Pancreas (tissue), 10 donors: Measurements from ENCODE around the gene TNS3. TPM values are rescaled to one million over a fixed set of nuclear protein-coding genes. Genes with fewer than 3 reads are reported as not detected.

ENCODE experiments used
- ATAC-seq, 4 donors: fragments of 200-7000 bp; cut with Tn5 transposase; one replicate each; pipeline versions ENCODE4 v1.8.0 to v1.9.1; 2020; ENCODE audit warnings: mild to moderate bottlenecking in 4 of 4, moderate library complexity in 4 of 4
- DNase-seq, 6 donors: peaks; one replicate each; pipeline ENCODE4 v3.0.0-alpha.2; 2020
- FAIRE-seq: peaks from 2 replicates; lab custom pipeline; 2012; peaks lifted over from hg19 to GRCh38; lab: Jason Lieb, UNC
- H3K27ac ChIP-seq, 4 donors: fragments of 200-600 bp; sonication (generic); 1 replicate in 3 of 4; 2 replicates in 1 of 4; pipeline versions ENCODE4 v1.5.0 to v1.8.0; 2020
- H3K27me3 ChIP-seq, 4 donors: fragments of 200-600 bp; one replicate each; pipeline ENCODE4 v1.8.0; 2021
- H3K36me3 ChIP-seq, 3 donors: fragments of 200-600 bp; sonication (generic) in 1 of 3; one replicate each; pipeline versions ENCODE4 v1.5.0 to v1.8.0; 2020 to 2021
- H3K4me1 ChIP-seq, 3 donors: fragments of 200-600 bp; one replicate each; pipeline ENCODE4 v1.8.0; 2021
- H3K4me3 ChIP-seq, 4 donors: fragments of 200-600 bp; sonication (generic) in 2 of 4; one replicate each; pipeline versions ENCODE4 v1.5.0 to v1.8.0; 2020 to 2021
- H3K9me3 ChIP-seq, 4 donors: fragments of 200-600 bp; one replicate each; pipeline ENCODE4 v1.8.0; 2021
- WGBS, 2 donors: extraction: QIAGEN DNeasy Blood & Tissue Kit; methylation state at CpG; one replicate each; pipeline ENCODE4 v1.1.7; 2013; 5-methylcytosine and 5-hydroxymethylcytosine counted together
- intact Hi-C, 3 donors: fragments of 100-400 bp; cut with DNase I; formaldehyde crosslinking; loops; one replicate each; pipeline versions ENCODE4 v1.11.1 to v1.14.2; 2022
- polyA plus RNA-seq, 2 donors: library from polyadenylated mRNA; stranded (reverse); fragments of 200-250 nt; gene quantifications; one replicate each; pipeline ENCODE4 v1.2.3, GENCODE V29; 2013
- total RNA-seq, 6 donors: library from RNA; stranded (reverse); fragmentation: NEBNext Ultra II Directional in 4 of 6; extraction: Animal tissue kit (Norgen Biotek cat#: 25700) in 4 of 6; gene quantifications; one replicate each; pipeline versions ENCODE4 v1.2.1 to v1.2.4, GENCODE V29; 2021 to 2023
- TF ChIP-seq, protein P1 (sequence below), 4 donors: fragments of 200-600 bp; sonication (generic) in 3 of 4; IDR thresholded peaks; one replicate each; pipeline versions ENCODE4 v1.5.0 to v1.8.0; 2021; ENCODE audit warnings: antibody characterized with exemption in 4 of 4
- donor health status: healthy with polysubstance abuse.
- donor health status: DM: no; HTN: no; CAD: no; lungs with moderate emphysema.
- donor health status: DM: no; HTN: no; CAD: no.
- donor health status: control.
- donor health status: control.
- donor health status: Bipolar disorder and iron deficiency.
- donor health status: DM: yes; HTN: yes; CAD: no.
- donor health status: DM: no; HTN: no; CAD: no.
- donor health status: DM: no; HTN: no; CAD: no.
- donor health status: DM: yes; HTN: yes; CAD: no.

Gene TNS3
- total and polyA plus RNA-seq, 8 donors: 28.0 to 125 (median 91.2) TPM

DNA sequence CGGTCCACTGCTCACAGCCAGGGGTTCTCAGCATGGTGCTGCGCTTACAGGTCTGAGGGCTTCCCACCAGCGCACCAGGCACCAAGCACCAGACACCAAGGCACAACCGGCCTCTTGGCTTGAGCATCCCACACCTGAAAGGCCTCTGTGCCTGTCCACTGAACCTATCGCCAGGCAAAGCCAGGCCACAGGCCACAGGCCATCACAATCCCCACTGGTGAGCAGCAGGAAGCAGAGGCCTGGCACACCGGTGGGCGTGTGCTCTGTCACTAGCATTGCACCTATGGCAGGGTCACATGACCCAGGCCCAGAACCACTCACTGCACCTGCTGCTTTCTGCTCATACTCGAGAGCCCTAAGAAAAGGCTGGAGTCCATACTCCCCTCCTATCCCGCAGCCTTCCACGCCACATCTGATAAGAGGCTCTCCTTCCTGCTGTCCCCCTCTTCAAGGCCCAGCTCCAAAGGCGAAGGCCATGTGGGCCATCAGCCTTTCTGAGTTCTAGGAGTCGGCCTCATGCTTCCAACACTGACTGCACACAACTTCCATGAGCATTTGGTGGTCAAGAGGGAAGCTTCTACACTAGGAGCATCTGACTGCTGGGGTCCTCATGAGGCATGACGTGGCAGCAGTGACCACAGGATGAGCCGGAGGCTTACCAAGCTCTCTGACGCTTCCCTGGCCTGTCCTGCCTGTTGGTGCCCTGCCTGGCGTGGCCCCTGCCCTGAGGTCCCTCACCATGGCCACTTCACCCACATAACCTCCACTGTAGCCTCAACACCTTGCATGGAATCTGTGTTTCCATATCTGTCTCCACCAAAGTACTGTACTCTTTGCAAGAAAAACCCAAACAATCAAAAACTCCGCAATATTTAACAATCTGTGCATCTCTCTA, 166.3 kb downstream of the TNS3 start:
- DNase-seq: no peak
- H3K27ac ChIP-seq: no peak overlapping the region

DNA sequence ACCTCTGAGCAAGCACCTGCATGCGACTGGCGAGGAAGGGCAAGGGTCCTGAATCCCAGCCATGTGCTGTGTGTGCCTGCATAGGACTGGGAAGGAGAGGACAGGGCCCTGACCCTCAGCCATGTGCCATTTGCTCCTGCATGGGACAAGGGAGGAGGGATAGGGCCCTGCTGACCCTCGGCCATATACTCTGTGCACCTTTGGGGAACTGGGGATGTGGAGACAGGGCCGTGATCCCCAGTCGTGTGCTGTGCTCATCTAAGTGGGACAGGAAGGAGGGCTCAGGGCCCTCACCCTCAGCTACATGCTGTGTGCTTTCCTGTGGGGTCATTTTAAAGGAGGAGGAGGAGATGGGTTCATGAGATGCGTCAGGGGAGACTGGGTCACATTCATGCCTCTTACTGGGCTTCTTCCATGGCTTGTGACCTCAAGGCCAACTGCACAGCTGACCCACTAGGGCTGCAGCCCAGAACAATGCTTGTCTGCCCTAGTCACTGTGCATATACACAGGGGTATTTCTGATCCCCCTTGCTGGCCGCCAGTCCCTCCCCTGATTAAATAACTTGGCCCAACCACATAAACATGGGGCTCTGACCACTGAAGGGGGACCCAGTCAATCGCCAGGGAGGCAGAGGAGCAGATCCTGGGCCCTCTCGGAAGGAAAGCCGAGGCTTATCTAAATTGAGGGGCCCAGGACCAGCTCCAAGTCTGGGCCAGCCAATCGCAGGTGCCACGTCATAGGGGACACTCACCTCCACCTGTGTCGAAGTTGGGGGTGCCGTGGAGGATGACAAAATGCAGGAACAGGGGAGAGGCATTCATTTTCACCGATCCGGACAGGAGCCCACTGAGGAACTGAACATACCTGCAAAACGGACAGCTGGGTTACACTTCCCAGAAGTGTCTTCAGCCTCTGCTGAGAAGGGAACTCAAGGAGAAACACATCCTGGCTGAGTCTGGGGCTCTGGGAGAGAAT, 167.3 kb downstream of the TNS3 start:
- Histone ChIP-seq H3K9me3 (no peaks in the 10 kb centered on the region), H3K27ac (no peak overlapping the region), H3K36me3 (peaks cover 4 to 81% (median 44%) of the 10 kb centered on the region in 3 donors), H3K27me3 (no peaks in the 10 kb centered on the region), H3K4me1 (no peaks in the 10 kb centered on the region), H3K4me3 (no peak overlapping the region)
- TF ChIP-seq, protein P1, sequence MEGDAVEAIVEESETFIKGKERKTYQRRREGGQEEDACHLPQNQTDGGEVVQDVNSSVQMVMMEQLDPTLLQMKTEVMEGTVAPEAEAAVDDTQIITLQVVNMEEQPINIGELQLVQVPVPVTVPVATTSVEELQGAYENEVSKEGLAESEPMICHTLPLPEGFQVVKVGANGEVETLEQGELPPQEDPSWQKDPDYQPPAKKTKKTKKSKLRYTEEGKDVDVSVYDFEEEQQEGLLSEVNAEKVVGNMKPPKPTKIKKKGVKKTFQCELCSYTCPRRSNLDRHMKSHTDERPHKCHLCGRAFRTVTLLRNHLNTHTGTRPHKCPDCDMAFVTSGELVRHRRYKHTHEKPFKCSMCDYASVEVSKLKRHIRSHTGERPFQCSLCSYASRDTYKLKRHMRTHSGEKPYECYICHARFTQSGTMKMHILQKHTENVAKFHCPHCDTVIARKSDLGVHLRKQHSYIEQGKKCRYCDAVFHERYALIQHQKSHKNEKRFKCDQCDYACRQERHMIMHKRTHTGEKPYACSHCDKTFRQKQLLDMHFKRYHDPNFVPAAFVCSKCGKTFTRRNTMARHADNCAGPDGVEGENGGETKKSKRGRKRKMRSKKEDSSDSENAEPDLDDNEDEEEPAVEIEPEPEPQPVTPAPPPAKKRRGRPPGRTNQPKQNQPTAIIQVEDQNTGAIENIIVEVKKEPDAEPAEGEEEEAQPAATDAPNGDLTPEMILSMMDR (IDR thresholded peaks at IDR 0.05): no peak
- FAIRE-seq: no peak
- WGBS, 2 donors: 86 to 89% methylated on average over 17 of the region's 17 CpGs
- ATAC-seq: no peak
- intact Hi-C loops: no loop called here
- DNase-seq: no peak

More for the DNA sequence above, 166.3 kb downstream of the TNS3 start:
- TF ChIP-seq, protein P1 (IDR thresholded peaks at IDR 0.05): no peak
- intact Hi-C loops: no loop called here
- FAIRE-seq: no peak
- ATAC-seq: no peak
- H3K9me3 ChIP-seq: no peaks in the 10 kb centered on the region
- 92 to 93% methylated on average over 17 of the region's 17 CpGs for WGBS, 2 donors
- no peak overlapping the region for H3K4me3 ChIP-seq
- peaks cover 0 to 78% (median 35%) of the 10 kb centered on the region in 3 donors for H3K36me3 ChIP-seq
- H3K27me3 ChIP-seq: no peaks in the 10 kb centered on the region
- H3K4me1 ChIP-seq: no peaks in the 10 kb centered on the region

DNA sequence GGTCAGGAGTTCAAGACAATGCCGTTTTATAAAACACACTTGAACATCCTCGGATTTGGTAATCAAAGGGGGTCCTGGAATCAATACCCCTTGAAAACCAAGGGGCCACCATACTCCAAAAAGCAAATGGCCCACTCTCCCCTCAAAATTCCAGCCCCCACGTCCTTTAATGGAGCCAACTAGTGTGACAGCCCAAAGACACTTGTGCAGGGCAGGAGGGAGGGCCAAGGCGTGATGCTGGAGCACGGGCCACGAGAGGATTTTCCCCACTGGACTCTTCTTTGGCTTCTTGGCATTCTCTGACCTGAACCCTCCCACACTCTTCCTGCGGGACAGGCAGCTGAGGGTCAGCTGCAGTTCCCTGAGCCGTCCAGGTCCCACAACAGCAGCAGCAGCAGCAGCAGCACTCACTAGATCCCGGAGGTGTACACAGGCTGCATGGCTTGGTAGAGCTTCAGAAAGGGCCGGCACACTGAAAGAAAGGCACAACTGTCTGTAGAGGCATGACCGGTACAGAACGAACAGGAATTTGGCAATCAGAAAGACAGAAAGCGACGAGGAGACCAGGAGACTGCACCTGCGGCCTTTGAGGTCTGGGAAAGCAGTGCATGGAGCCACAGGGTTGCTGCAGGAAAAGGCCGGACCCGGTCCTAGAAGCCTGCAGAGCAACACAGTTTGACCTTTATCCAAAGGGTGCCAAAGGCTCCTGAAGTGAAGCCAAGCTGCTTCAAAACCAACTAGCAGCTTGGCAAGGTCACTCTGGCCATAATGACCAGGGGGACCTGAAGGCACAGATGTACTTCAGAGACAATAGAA, 168.2 kb downstream of the TNS3 start:
- Histone ChIP-seq H3K9me3 (no peaks in the 10 kb centered on the region), H3K4me1 (no peaks in the 10 kb centered on the region), H3K4me3 (no peak overlapping the region), H3K27me3 (no peaks in the 10 kb centered on the region), H3K27ac (no peak overlapping the region), H3K36me3 (peaks cover 4 to 83% (median 43%) of the 10 kb centered on the region in 3 donors)
- WGBS, 2 donors: 88 to 94% methylated on average over 17 of the region's 17 CpGs
- intact Hi-C loops: no loop called here
- ATAC-seq (no peak), DNase-seq (no peak), FAIRE-seq (no peak)
- TF ChIP-seq, protein P1 (IDR thresholded peaks at IDR 0.05): no peak

DNA sequence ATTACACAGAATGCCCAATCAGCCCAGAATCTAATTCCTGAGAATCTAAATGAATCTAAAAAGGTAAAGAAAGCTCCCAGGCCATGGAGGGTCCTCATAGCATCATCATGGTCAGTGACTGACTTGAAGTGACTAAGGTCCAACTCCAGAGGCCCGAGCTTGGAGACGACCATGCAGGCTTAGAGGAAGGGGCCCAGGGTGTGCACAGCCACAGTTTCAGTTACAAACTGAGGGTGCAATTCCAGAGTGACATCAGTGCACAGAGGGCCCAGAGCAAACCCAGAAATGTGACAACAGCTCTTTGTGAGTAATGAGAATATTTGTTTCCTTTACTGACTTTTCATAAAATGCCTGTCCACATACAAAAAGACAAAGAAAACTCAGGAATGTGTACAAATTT, 170.0 kb downstream of the TNS3 start:
- ATAC-seq (no peak), DNase-seq (no peak), FAIRE-seq (no peak)
- no peaks in the 10 kb centered on the region for H3K27me3 ChIP-seq
- no peak overlapping the region for H3K4me3 ChIP-seq
- no peak overlapping the region for H3K27ac ChIP-seq
- TF ChIP-seq, protein P1 (IDR thresholded peaks at IDR 0.05): no peak
- WGBS, 2 donors: 93 to 95% methylated on average over 2 of the region's 2 CpGs
- H3K4me1 ChIP-seq: peaks cover 2 to 7% (median 4%) of the 10 kb centered on the region in 3 donors
- H3K9me3 ChIP-seq: no peaks in the 10 kb centered on the region
- peaks cover 4 to 74% (median 45%) of the 10 kb centered on the region in 3 donors for H3K36me3 ChIP-seq
- intact Hi-C loops: no loop called here
